K562 (cell line): ENCODE measurements around the gene LRRC10B. TPM values are rescaled to one million over a fixed set of nuclear protein-coding genes. Genes with fewer than 3 reads are reported as not detected.

Experiments used
- ATAC-seq: fragments of 200-7000 bp; cut with Tn5 transposase; 3 replicates; pipeline ENCODE4 v1.9.1; 2020; ENCODE audit warnings: moderate library complexity
- BruUV-seq: library from RNA; stranded (reverse); fragments of 400-500 nt; replicated peaks from 2 replicates; lab custom pipeline; 2021; lab: Mats Ljungman, UMichigan
- CTCF ChIA-PET: fragments of 300-600 bp; formaldehyde crosslinking; extraction: SDS; loops from one replicate; lab custom pipeline; 2021; ENCODE audit warnings: low intra/inter-chr PET ratio; lab: Yijun Ruan, JAX
- POLR2A ChIA-PET: fragments of 300-600, 350-650 bp; sonication (Branson Sonifier 250); formaldehyde crosslinking; extraction: SDS; loops from one replicate; lab custom pipeline; 2021; ENCODE audit warnings: antibody characterized with exemption, inconsistent platforms; lab: Yijun Ruan, JAX
- DNase-seq, 4 experiments: peaks; one replicate each; pipeline versions ENCODE4 v3.0.0 to v3.0.0-alpha.2; 2011 to 2018; ENCODE audit warnings: low spot score in 3 of 4, mixed read lengths in 3 of 4; ENCODE audit errors: extremely low read depth in 1 of 4
- FAIRE-seq: peaks from 2 replicates; lab custom pipeline; 2011; peaks lifted over from hg19 to GRCh38; lab: Jason Lieb, UNC
- H2AFZ ChIP-seq: 2 replicates; pipeline ENCODE4 v1.6.0; 2011; ENCODE audit warnings: low read depth, low read length, control low read depth, inconsistent platforms
- H3K27ac ChIP-seq: fragments of 200-600 bp; 3 replicates; pipeline ENCODE4 v1.8.0; 2011; ENCODE audit warnings: low read depth, mild to moderate bottlenecking, control low read depth, inconsistent platforms, low read length, moderate library complexity, mixed read lengths; ENCODE audit errors: extremely low read depth
- H3K27me3 ChIP-seq, 2 experiments: fragments of 300-600 bp in 1 of 2; 2 replicates in 1 of 2; 3 replicates in 1 of 2; pipeline versions ENCODE4 v1.6.0 to v1.8.0; 2011; ENCODE audit warnings: inconsistent platforms in 2 of 2, low read length in 2 of 2, mild to moderate bottlenecking in 1 of 2, mixed read lengths in 1 of 2, moderate library complexity in 1 of 2; ENCODE audit not compliant: control insufficient read depth in 2 of 2, insufficient read depth in 2 of 2
- H3K36me3 ChIP-seq: fragments of 300-600 bp; 3 replicates; pipeline ENCODE4 v1.8.0; 2011; ENCODE audit warnings: mild to moderate bottlenecking, low read length, inconsistent platforms; ENCODE audit not compliant: control insufficient read depth, insufficient read depth
- H3K4me1 ChIP-seq, 2 experiments: fragments of 200-600 bp in 1 of 2; replicated peaks in 1 of 2; 2 replicates in 1 of 2; 3 replicates in 1 of 2; pipeline versions ENCODE4 v1.5.1 to v1.8.0; 2011; ENCODE audit warnings: inconsistent platforms in 2 of 2, low read length in 2 of 2, mild to moderate bottlenecking in 1 of 2, mixed read lengths in 1 of 2, moderate library complexity in 1 of 2; ENCODE audit not compliant: control insufficient read depth in 2 of 2, insufficient read depth in 2 of 2
- H3K4me2 ChIP-seq: 2 replicates; pipeline ENCODE4 v1.6.1; 2011; ENCODE audit warnings: low read length, control low read depth, inconsistent platforms, mixed read lengths; ENCODE audit not compliant: insufficient read depth
- H3K4me3 ChIP-seq: fragments of 200-600 bp; sonication (generic), shearing (Covaris generic); 2 replicates; pipeline ENCODE4 v1.5.1; 2016; ENCODE audit warnings: control low read depth, inconsistent platforms
- H3K79me2 ChIP-seq: fragments of 200-600 bp; 3 replicates; pipeline ENCODE4 v1.8.0; 2011; ENCODE audit warnings: low read length, inconsistent platforms; ENCODE audit not compliant: control insufficient read depth, insufficient read depth
- H3K9ac ChIP-seq, 2 experiments: 2 replicates each; pipeline versions ENCODE4 v1.6.0 to v1.6.1; 2011; ENCODE audit warnings: low read depth in 2 of 2, low read length in 2 of 2, control low read depth in 1 of 2, inconsistent platforms in 1 of 2, mild to moderate bottlenecking in 1 of 2, mixed read lengths in 1 of 2; ENCODE audit not compliant: insufficient read depth in 1 of 2
- H3K9me1 ChIP-seq: one replicate; pipeline ENCODE4 v1.6.0; 2011; ENCODE audit warnings: inconsistent platforms, mild to moderate bottlenecking, low read length, moderate library complexity; ENCODE audit not compliant: control insufficient read depth, insufficient read depth
- H3K9me3 ChIP-seq: replicated peaks from 2 replicates; pipeline ENCODE4 v1.5.1; 2011; ENCODE audit warnings: low read depth, low read length, inconsistent platforms; ENCODE audit not compliant: control insufficient read depth, insufficient read depth
- H4K20me1 ChIP-seq: replicated peaks from 2 replicates; pipeline ENCODE4 v1.6.1; 2011; ENCODE audit warnings: low read length, inconsistent platforms, mixed read lengths; ENCODE audit not compliant: control insufficient read depth, insufficient read depth
- HNRNPK ChIP-seq: fragments of 200-400 bp; formaldehyde crosslinking; IDR thresholded peaks from one replicate; pipeline ENCODE4 v1.6.1; 2018; ENCODE audit warnings: mild to moderate bottlenecking, low read depth, low read length; ENCODE audit not compliant: poor library complexity, severe bottlenecking
- ID3 ChIP-seq, 2 experiments: fragments of 250-450 bp in 1 of 2; fragments of 450-650 bp in 1 of 2; sonication (Bioruptor Pico) in 1 of 2; IDR thresholded peaks; 2 replicates each; pipeline versions ENCODE4 v1.6.1 to v1.8.0; 2016 to 2021; ENCODE audit warnings: mild to moderate bottlenecking in 2 of 2, moderate library complexity in 2 of 2, missing compliant biosample characterization in 1 of 2, missing genetic modification characterization in 1 of 2
- MGA ChIP-seq: fragments of 450-650 bp; IDR thresholded peaks from 2 replicates; pipeline ENCODE4 v1.6.1; 2016; ENCODE audit warnings: mild to moderate bottlenecking, moderate library complexity
- RB1 ChIP-seq: fragments of 450-650 bp; IDR thresholded peaks from 2 replicates; pipeline ENCODE4 v1.6.1; 2017; ENCODE audit warnings: low read depth, mild to moderate bottlenecking
- YY1 ChIP-seq, 3 experiments: IDR thresholded peaks; 2 replicates each; pipeline ENCODE4 v1.6.1; 2011; ENCODE audit warnings: low read length in 2 of 3, mild to moderate bottlenecking in 2 of 3, moderate library complexity in 2 of 3, borderline replicate concordance in 1 of 3, control low read depth in 1 of 3, low read depth in 1 of 3; ENCODE audit not compliant: insufficient read depth in 3 of 3, insufficient replicate concordance in 2 of 3, control insufficient read depth in 1 of 3, insufficient read length in 1 of 3; ENCODE audit errors: extremely low read depth in 1 of 3
- WGBS: fragments of 100-300 bp; shearing (Covaris generic); methylation state at CpG from one replicate; pipeline ENCODE4 v1.1.6; 2016; ENCODE audit warnings: low coverage, mixed read lengths; ENCODE audit not compliant: insufficient coverage; ENCODE audit errors: missing lambda C conversion rate; 5-methylcytosine and 5-hydroxymethylcytosine counted together
- in situ Hi-C: fragments of 300-500 bp; cut with MboI; formaldehyde crosslinking; loops from 4 replicates; pipeline ENCODE4 v1.15.0; 2018; ENCODE audit warnings: inconsistent platforms, mixed read lengths
- intact Hi-C: fragments of 100-400 bp; cut with micrococcal nuclease; formaldehyde crosslinking; loops from 2 replicates; pipeline ENCODE4 v1.14.2; 2022
- polyA plus RNA-seq, 8 experiments: library from polyadenylated mRNA; depleted of rRNA in 4 of 8; stranded (reverse) in 5 of 8; unstranded in 3 of 8; fragments of >200 nt; fragmentation: Nextera tagmentation in 2 of 8; fragmentation: Illumina TruSeq in 1 of 8; extraction: Ambion mirVana in 2 of 8; extraction: Trizol in 1 of 8; gene quantifications; 2 replicates each; pipeline versions ENCODE4 v1.2.1 to v1.2.3, GENCODE V29; 2011 to 2014; ENCODE audit warnings: inconsistent platforms in 1 of 8, missing spikeins in 1 of 8
- total RNA-seq, 7 experiments: library from RNA; depleted of rRNA in 6 of 7; stranded (reverse); fragments of >200 nt in 6 of 7; fragmentation: Illumina TruSeq in 2 of 7; extraction: Trizol in 2 of 7; gene quantifications; 2 replicates each; pipeline versions ENCODE4 v1.2.1 to v1.2.3, GENCODE V29; 2011 to 2021; ENCODE audit warnings: low replicate concordance in 1 of 7

The LRRC10B gene
- total and polyA plus RNA-seq, 9 of the 15 experiments (the other 6 are each of a cell fraction or from before 2014, with no cell fraction given), result 0.11 TPM; not detected in 8

GRCh38 chr11:61509043-61510029, 787 bp downstream of the LRRC10B start:
- no peaks in the 10 kb centered on the region for H3K36me3 ChIP-seq
- peak overlapping the region; percentile 68 for H3K4me2 ChIP-seq
- DNase-seq (peak; percentile 78 to 83 (median 82)), ATAC-seq (peak; percentile 95), FAIRE-seq (peak; percentile 70)
- intact Hi-C loops (no loop called here), in situ Hi-C loops (no loop called here)
- peak overlapping the region; percentile 84 for H2AFZ ChIP-seq
- H3K9me3 ChIP-seq, result no peaks in the 10 kb centered on the region
- H3K79me2 ChIP-seq, result no peaks in the 10 kb centered on the region
- peaks cover 4% of the 10 kb centered on the region for H3K9me1 ChIP-seq
- BruUV-seq, result no TSS peak
- POLR2A ChIA-PET, result interaction anchor here (0.8 to 1.1 kb wide), 4 partner anchors 10 to 160 kb away, joined by 3 to 4 read pairs (median 4); no protein-coding TSS in a partner anchor
- H3K27me3 ChIP-seq, result peaks cover 18 to 78% of the 10 kb centered on the region in 2 experiments
- peaks cover 4% of the 10 kb centered on the region; the same call in 1 of the 2 replicates for H4K20me1 ChIP-seq
- H3K27ac ChIP-seq, result no peak overlapping the region
- CTCF ChIA-PET, result interaction anchor here (0.7 kb wide), 1 partner anchor 171 kb away, joined by 3 read pairs; no protein-coding TSS in a partner anchor
- WGBS, result 15% methylated on average over 56 of the region's 117 CpGs
- H3K4me1 ChIP-seq, result peaks cover 0 to 25% of the 10 kb centered on the region in 2 experiments; a peak in 4 of 5 replicates
- peak overlapping the region; percentile 29; the same call in 1 of the 2 replicates for H3K4me3 ChIP-seq
- peak overlapping the region in 1 of 2 experiments; percentile 59; a peak in 2 of 4 replicates for H3K9ac ChIP-seq
- peak; percentile 95 for TF ChIP-seq MGA
- TF ChIP-seq RB1, result peak; percentile 78
- peak in 1 of 3 experiments; percentile 31 for TF ChIP-seq YY1 (IDR thresholded peaks at IDR 0.05; ENCODE audit: borderline replicate concordance in 1 of 3, control insufficient read depth in 1 of 3, extremely low read depth in 1 of 3, insufficient read depth in 3 of 3, insufficient read length in 1 of 3, insufficient replicate concordance in 2 of 3, low read depth in 1 of 3, low read length in 2 of 3)
- no peak for TF ChIP-seq ID3 (CRISPR knock-in tag; IDR thresholded peaks at IDR 0.05)
- 0 out of 2 replicates have a peak, but pooled peaks have one; percentile 51 for TF ChIP-seq ID3 (tag; IDR thresholded peaks at IDR 0.05)
- no peak for TF ChIP-seq HNRNPK
